ENCODE data around the gene PTPRA. TPM values are rescaled to one million over a fixed set of nuclear protein-coding genes. Genes with fewer than 3 reads are reported as not detected.

Gene PTPRA
- polyA plus RNA-seq, 1 donor (not counting 4 experiments of a cell fraction or from before 2014, with no cell fraction given), result 53.3 TPM

DNA sequence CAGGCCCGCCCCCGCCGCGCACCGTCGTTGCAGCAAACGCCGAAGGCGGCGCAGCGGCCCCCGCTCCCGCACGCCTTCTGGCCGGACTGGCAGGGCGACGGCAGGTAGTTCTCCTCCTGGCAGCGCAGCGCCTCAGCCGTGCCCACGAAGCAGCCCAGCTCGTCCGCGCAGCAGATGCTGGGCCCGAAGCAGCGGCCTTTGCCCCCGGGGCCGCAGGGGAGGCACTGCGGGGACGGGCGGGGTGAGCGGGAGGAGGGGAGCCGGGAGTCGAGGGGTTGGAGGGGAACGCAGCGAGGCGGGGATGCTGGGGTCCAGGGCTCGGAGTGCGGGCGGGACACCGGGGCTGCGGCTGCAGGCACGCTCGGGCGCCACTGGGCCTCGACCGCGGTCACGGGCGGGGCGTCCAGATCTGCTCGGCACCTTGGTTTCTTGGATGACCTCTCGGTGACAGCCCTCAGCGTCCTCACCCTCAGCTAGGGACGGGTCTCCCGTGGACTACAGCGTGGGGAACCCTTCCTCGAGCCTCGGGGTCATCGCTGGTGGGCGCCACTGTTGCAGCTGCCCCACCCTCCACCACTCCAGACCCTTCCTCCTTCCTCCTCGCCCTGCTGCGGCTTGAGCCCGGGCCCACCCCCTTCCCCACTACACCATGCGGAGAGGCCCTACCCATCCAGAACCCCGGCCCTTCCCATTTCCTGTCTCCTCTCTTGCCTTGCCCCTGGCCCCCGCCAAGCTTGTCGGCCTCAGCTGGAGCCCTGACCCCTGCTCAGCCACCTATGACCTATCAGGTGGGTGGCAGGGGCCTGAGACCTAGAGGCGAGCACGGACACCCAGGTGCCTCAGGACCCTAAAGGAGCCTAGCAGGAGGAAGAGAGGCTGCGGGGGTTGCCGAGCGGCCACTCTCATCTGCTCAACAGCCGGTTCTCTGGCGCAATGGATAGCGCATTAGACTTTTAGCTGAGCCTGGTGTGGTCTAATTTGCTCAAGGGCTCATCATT is 210.0 kb downstream of the PTPRA start:
- Histone ChIP-seq H3K4me3 (ENCODE audit: control insufficient read depth in 2 of 3, extremely low read depth in 1 of 3, insufficient read depth in 2 of 3, low read depth in 1 of 3, low read length in 3 of 3) (no peak overlapping the region), H3K4me1 (ENCODE audit: control insufficient read depth, extremely low read depth, insufficient read depth, low read length) (no peaks in the 10 kb centered on the region), H3K4me2 (ENCODE audit: control insufficient read depth, extremely low read depth, insufficient read depth, low read depth, low read length) (no peak overlapping the region), H3K27ac (ENCODE audit: control insufficient read depth, insufficient read depth, low read length) (no peak overlapping the region), H3K9me1 (ENCODE audit: control insufficient read depth, extremely low read depth, insufficient read depth, low read length) (no peaks in the 10 kb centered on the region), H3K36me3 (ENCODE audit: control insufficient read depth in 2 of 2, extremely low read depth in 1 of 2, insufficient read depth in 2 of 2, low read length in 2 of 2) (no peaks in the 10 kb centered on the region), H4K20me1 (ENCODE audit: control insufficient read depth, extremely low read depth, insufficient read depth, low read length) (no peaks in the 10 kb centered on the region), H3K27me3 (ENCODE audit: control insufficient read depth, extremely low read depth, insufficient read depth, low read length) (peaks cover 45% of the 10 kb centered on the region), H3K9me3 (ENCODE audit: control insufficient read depth, low read depth, low read length) (no peaks in the 10 kb centered on the region), H2AFZ (ENCODE audit: control insufficient read depth, low read length) (no peak overlapping the region), H3K79me2 (ENCODE audit: control insufficient read depth, insufficient read depth, low read length) (no peaks in the 10 kb centered on the region), H3K9ac (ENCODE audit: control insufficient read depth, extremely low read depth, insufficient read depth, low read length) (no peak overlapping the region)
- TF ChIP-seq, protein P1, sequence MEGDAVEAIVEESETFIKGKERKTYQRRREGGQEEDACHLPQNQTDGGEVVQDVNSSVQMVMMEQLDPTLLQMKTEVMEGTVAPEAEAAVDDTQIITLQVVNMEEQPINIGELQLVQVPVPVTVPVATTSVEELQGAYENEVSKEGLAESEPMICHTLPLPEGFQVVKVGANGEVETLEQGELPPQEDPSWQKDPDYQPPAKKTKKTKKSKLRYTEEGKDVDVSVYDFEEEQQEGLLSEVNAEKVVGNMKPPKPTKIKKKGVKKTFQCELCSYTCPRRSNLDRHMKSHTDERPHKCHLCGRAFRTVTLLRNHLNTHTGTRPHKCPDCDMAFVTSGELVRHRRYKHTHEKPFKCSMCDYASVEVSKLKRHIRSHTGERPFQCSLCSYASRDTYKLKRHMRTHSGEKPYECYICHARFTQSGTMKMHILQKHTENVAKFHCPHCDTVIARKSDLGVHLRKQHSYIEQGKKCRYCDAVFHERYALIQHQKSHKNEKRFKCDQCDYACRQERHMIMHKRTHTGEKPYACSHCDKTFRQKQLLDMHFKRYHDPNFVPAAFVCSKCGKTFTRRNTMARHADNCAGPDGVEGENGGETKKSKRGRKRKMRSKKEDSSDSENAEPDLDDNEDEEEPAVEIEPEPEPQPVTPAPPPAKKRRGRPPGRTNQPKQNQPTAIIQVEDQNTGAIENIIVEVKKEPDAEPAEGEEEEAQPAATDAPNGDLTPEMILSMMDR (optimal IDR thresholded peaks at IDR 0.05 in 1 of 3, IDR thresholded peaks at IDR 0.05 in 1 of 3, conservative IDR thresholded peaks at IDR 0.05 in 1 of 3; ENCODE audit: extremely low read depth in 1 of 3, insufficient read depth in 2 of 3, low read length in 3 of 3), result no peak
- TF ChIP-seq EZH2 (IDR thresholded peaks at IDR 0.05; ENCODE audit: low read length), result peak; percentile 88
- dilution Hi-C loops (cut with MboI; ENCODE audit: extremely low pct_ligation_motif_present, low sequenced_read_pairs), result no loop called here
- FAIRE-seq (no peak), DNase-seq (ENCODE audit: low read depth, low spot score) (no peak)

DNA sequence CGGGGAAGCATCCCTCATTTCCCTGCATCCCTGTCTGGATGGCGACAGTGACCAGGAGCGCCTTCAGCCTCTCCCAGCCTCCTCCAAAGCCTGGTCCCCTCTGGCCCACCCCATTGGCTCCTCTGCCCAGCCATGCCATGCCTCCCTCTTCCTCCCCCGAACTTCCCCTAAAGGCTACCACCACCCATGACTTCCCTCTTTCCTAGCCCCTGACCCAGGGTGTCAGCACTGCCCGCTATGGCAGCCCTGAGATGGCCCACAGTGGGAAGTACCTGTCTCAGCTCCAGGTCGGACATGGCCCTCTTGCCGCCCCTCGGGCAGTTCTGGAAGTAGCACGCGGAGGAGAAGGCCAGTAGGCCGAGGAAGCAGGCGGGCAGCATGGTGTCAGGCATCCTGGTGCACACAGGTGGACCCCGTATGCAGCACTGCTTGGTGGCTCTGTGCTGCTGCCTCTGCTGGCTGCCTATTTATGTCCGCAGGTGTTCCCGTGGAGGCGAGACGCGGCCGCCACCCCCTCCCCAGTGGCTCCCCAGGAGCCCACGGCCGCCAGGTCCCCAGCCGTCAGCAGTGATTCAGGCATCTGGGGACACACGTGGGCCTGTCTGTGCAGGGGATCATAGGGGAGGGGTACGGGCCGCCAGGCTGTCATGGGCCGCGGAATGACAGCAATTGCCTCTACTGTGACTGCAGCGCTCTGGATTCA is 211.2 kb downstream of the PTPRA start, which contains the start of gene AVP:
Gene AVP (minus strand): TSS at position 442 of the 703 bp plus-strand sequence. CDS start 50 bp downstream, at position 392.
- Histone ChIP-seq H3K4me3 (ENCODE audit: control insufficient read depth in 2 of 3, extremely low read depth in 1 of 3, insufficient read depth in 2 of 3, low read depth in 1 of 3, low read length in 3 of 3) (no peak within 1 kb of the TSS), H3K9ac (ENCODE audit: control insufficient read depth, extremely low read depth, insufficient read depth, low read length) (no peak within 1 kb of the TSS), H2AFZ (ENCODE audit: control insufficient read depth, low read length) (no peak within 1 kb of the TSS), H3K36me3 (ENCODE audit: control insufficient read depth in 2 of 2, extremely low read depth in 1 of 2, insufficient read depth in 2 of 2, low read length in 2 of 2) (no peaks in the 10 kb centered on the region), H3K4me1 (ENCODE audit: control insufficient read depth, extremely low read depth, insufficient read depth, low read length) (no peaks in the 10 kb centered on the region), H3K79me2 (ENCODE audit: control insufficient read depth, insufficient read depth, low read length) (no peaks in the 10 kb centered on the region), H4K20me1 (ENCODE audit: control insufficient read depth, extremely low read depth, insufficient read depth, low read length) (no peaks in the 10 kb centered on the region), H3K27me3 (ENCODE audit: control insufficient read depth, extremely low read depth, insufficient read depth, low read length) (peaks cover 45% of the 10 kb centered on the region), H3K9me3 (ENCODE audit: control insufficient read depth, low read depth, low read length) (no peaks in the 10 kb centered on the region), H3K27ac (ENCODE audit: control insufficient read depth, insufficient read depth, low read length) (no peak within 1 kb of the TSS), H3K9me1 (ENCODE audit: control insufficient read depth, extremely low read depth, insufficient read depth, low read length) (no peaks in the 10 kb centered on the region), H3K4me2 (ENCODE audit: control insufficient read depth, extremely low read depth, insufficient read depth, low read depth, low read length) (no peak within 1 kb of the TSS)
- DNase-seq (ENCODE audit: low read depth, low spot score) (no peak), FAIRE-seq (no peak)
- dilution Hi-C loops (cut with MboI; ENCODE audit: extremely low pct_ligation_motif_present, low sequenced_read_pairs), result no loop called here
- TF ChIP-seq, protein P1 (optimal IDR thresholded peaks at IDR 0.05 in 1 of 3, IDR thresholded peaks at IDR 0.05 in 1 of 3, conservative IDR thresholded peaks at IDR 0.05 in 1 of 3; ENCODE audit: extremely low read depth in 1 of 3, insufficient read depth in 2 of 3, low read length in 3 of 3), result no peak
- TF ChIP-seq EZH2 (IDR thresholded peaks at IDR 0.05; ENCODE audit: low read length), result no peak

All from keratinocyte (primary cell).